Gastrocnemius medialis (tissue), 4 donors: ENCODE data around the gene ACOXL.

Experiments
- POLR2A ChIP-seq, 2 donors: fragments of 450-650 bp; IDR thresholded peaks; one replicate each; pipeline ENCODE4 v1.6.1; 2017; ENCODE audit warnings: antibody characterized with exemption in 2 of 2, mild to moderate bottlenecking in 2 of 2, moderate library complexity in 2 of 2
- TF ChIP-seq, protein P1 (sequence below), 5 experiments: fragments of 450-650 bp in 3 of 5; fragments of 200-600 bp in 2 of 5; sonication (generic) in 2 of 5; IDR thresholded peaks in 4 of 5; conservative IDR thresholded peaks in 1 of 5; 1 replicate in 4 of 5; 2 replicates in 1 of 5; pipeline ENCODE4 v1.5.1; 2016 to 2019; ENCODE audit warnings: antibody characterized with exemption in 5 of 5, mild to moderate bottlenecking in 3 of 5, moderate library complexity in 3 of 5

DNA sequence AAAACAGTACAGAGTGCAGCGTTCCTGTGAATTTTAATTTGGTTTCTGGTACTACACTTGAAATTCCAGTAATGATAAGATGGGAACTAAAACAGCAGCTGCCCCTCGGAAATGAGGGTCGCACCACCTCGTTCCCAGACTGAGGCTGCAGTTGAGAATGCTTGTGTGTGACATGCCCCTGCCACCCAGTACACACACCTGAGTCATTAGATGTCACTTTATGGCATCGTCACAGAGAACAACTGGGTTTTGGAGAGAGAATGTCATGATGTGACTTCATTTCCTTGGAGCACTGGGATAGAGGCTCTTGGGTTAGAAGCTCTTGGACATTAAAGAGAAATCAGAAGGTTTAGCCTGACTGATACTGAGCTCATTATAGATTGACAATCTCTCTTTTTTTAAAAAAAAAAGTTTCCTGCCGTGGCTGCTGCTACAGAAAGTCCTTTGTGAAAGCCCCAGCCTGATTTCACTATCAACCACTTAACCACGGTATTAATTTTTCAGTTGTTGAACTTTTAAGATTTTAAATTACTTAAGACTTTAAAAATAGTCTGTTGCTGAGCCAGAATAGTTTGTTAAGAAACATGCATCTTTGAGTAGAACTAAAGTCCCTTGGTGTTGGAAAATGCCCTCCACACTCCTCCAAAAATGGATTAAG is 412.9 kb downstream of the ACOXL start:
- TF ChIP-seq, protein P1, sequence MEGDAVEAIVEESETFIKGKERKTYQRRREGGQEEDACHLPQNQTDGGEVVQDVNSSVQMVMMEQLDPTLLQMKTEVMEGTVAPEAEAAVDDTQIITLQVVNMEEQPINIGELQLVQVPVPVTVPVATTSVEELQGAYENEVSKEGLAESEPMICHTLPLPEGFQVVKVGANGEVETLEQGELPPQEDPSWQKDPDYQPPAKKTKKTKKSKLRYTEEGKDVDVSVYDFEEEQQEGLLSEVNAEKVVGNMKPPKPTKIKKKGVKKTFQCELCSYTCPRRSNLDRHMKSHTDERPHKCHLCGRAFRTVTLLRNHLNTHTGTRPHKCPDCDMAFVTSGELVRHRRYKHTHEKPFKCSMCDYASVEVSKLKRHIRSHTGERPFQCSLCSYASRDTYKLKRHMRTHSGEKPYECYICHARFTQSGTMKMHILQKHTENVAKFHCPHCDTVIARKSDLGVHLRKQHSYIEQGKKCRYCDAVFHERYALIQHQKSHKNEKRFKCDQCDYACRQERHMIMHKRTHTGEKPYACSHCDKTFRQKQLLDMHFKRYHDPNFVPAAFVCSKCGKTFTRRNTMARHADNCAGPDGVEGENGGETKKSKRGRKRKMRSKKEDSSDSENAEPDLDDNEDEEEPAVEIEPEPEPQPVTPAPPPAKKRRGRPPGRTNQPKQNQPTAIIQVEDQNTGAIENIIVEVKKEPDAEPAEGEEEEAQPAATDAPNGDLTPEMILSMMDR (IDR thresholded peaks at IDR 0.05 in 4 of 5, conservative IDR thresholded peaks at IDR 0.05 in 1 of 5), result no peak
- no peak for TF ChIP-seq POLR2A (IDR thresholded peaks at IDR 0.05)
